CD4-positive, alpha-beta T cell (primary cell): ENCODE measurements around the gene ECT2. TPM values are rescaled to one million over a fixed set of nuclear protein-coding genes. Genes with fewer than 3 reads are reported as not detected.
"Not testable (repeated sequence)": the region's sequence is repeated elsewhere in the genome, so short reads cannot be mapped to it uniquely, and the experiment has no call there.

Source experiments
- ATAC-seq: fragments of 200-7000 bp; cut with Tn5 transposase; one replicate; pipeline ENCODE4 v1.10.0; 2022; ENCODE audit warnings: mild to moderate bottlenecking; ENCODE audit not compliant: poor library complexity
- CTCF ChIA-PET: fragments of 350-600 bp; sonication (Branson Sonifier 250); formaldehyde crosslinking; loops from one replicate; lab custom pipeline; 2021; ENCODE audit warnings: antibody characterized with exemption, inconsistent platforms; lab: Charles Lee
- POLR2A ChIA-PET: fragments of 350-600 bp; sonication (Branson Sonifier 250); formaldehyde crosslinking; loops from one replicate; lab custom pipeline; 2021; ENCODE audit warnings: antibody characterized with exemption, inconsistent platforms; lab: Charles Lee
- DNase-seq, 14 experiments: peaks; one replicate each; pipeline ENCODE4 v3.0.0-alpha.2; 2013 to 2020; ENCODE audit warnings: mixed read lengths in 2 of 14
- H3K27ac ChIP-seq, 2 donors: one replicate each; pipeline versions ENCODE4 v1.5.1 to v1.7.0; 2013; ENCODE audit warnings: low read length in 2 of 2, low read depth in 1 of 2, mild to moderate bottlenecking in 1 of 2
- H3K27me3 ChIP-seq, 2 experiments: 1 replicate in 1 of 2; 2 replicates in 1 of 2; pipeline versions ENCODE4 v1.6.1 to v1.7.0; 2013; ENCODE audit warnings: low read length in 2 of 2, control low read depth in 1 of 2, mild to moderate bottlenecking in 1 of 2, moderate library complexity in 1 of 2; ENCODE audit not compliant: insufficient read depth in 2 of 2, control insufficient read depth in 1 of 2
- H3K36me3 ChIP-seq: one replicate; pipeline ENCODE4 v1.6.1; 2013; ENCODE audit warnings: low read length, control low read depth; ENCODE audit not compliant: insufficient read depth
- H3K4me1 ChIP-seq: one replicate; pipeline ENCODE4 v1.6.1; 2013; ENCODE audit warnings: low read length, control low read depth; ENCODE audit not compliant: insufficient read depth
- H3K4me3 ChIP-seq: one replicate; pipeline ENCODE4 v1.5.1; 2013; ENCODE audit warnings: mild to moderate bottlenecking, low read length, moderate library complexity
- H3K9me3 ChIP-seq, 2 experiments: 1 replicate in 1 of 2; 2 replicates in 1 of 2; pipeline versions ENCODE4 v1.6.1 to v1.7.0; 2013; ENCODE audit warnings: low read length in 2 of 2, mild to moderate bottlenecking in 2 of 2, control low read depth in 1 of 2, moderate library complexity in 1 of 2; ENCODE audit not compliant: control insufficient read depth in 1 of 2, insufficient read depth in 1 of 2
- H3K27ac Mint-ChIP-seq: one replicate; pipeline ENCODE4 v1.8.0; 2020; ENCODE audit warnings: mixed read lengths
- H3K27me3 Mint-ChIP-seq: one replicate; pipeline ENCODE4 v1.8.0; 2021; ENCODE audit warnings: mixed read lengths
- H3K36me3 Mint-ChIP-seq: one replicate; pipeline ENCODE4 v1.8.0; 2021; ENCODE audit warnings: low read depth, mixed read lengths
- H3K4me1 Mint-ChIP-seq: one replicate; pipeline ENCODE4 v1.8.0; 2021; ENCODE audit warnings: low read depth, mixed read lengths
- H3K4me3 Mint-ChIP-seq: one replicate; pipeline ENCODE4 v1.8.0; 2020; ENCODE audit warnings: mild to moderate bottlenecking, mixed read lengths
- H3K9me3 Mint-ChIP-seq: one replicate; pipeline ENCODE4 v1.8.0; 2020; ENCODE audit warnings: mixed read lengths
- intact Hi-C, 2 experiments: fragments of 100-400 bp; cut with DNase I in 1 of 2; cut with micrococcal nuclease in 1 of 2; formaldehyde crosslinking; loops; one replicate each; pipeline versions ENCODE4 v1.15.1 to v1.9.0; 2023 to 2025; cut with DNase I, micrococcal nuclease
- total RNA-seq, 174 experiments: library from RNA in 2 of 174; stranded (reverse) in 2 of 174; gene quantifications; one replicate each; pipeline ENCODE4 v1.2.3 and lab custom pipeline; 2021 to 2026
- TF ChIP-seq, protein P1 (sequence below): fragments of 200-600 bp; IDR thresholded peaks from one replicate; pipeline ENCODE4 v1.8.0; 2022; ENCODE audit warnings: antibody characterized with exemption, mild to moderate bottlenecking

The ECT2 gene
- total RNA-seq, 2 experiments from 2014 or later: 0.71 to 1.1 TPM

DNA sequence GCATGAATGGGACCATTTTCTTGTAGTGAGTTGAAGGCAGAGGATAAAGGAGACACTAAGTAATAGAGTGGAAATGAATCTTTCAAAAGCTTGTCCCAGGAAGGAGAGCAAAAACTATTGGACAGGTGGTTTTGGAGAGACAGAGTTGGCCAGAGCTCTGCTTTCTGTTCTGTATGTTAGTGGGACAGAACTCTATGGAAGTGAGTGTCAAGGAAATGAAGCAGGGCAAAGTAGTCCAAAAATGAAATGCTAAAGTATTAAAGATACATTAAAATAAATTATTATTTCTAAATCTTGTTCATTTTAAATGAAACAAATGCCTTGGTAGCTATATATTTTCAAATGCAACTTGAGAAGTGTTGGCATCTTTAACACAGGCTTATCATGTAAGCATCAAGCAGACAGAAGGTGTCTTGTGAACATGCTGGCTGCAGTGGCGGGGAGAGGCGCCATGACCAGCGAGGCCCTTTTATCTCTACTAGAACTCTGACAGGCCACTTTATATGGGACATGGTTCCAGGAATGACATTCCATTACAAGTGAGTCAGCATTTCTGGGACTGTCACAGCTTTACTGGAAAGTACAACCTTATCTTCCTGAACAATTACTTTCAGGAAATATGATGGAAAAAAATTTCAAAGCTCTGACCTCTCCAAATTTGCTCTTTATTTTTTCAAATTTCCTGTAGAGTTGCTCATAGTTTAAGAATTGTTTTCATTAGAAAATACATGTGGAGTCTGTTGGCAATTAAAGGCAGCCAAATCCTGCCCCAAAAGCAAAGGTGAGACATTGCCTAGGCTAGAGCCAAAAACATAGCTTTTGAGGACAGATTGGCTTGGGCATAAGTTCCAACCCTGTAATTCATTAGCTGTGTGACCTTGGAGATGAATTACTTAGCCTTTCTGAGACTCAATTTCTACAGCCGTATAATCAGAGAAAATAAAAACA is 106.5 kb downstream of the ECT2 start:
- Histone ChIP-seq H3K27me3 (no peaks in the 10 kb centered on the region), H3K4me1 (no peaks in the 10 kb centered on the region), H3K36me3 (no peaks in the 10 kb centered on the region), H3K4me3 (no peak overlapping the region), H3K27ac (no peak overlapping the region), H3K9me3 (peaks cover 0 to 5% of the 10 kb centered on the region in 2 experiments)
- no peak overlapping the region for H3K27ac Mint-ChIP-seq
- no peaks in the 10 kb centered on the region for H3K27me3 Mint-ChIP-seq
- no peak overlapping the region for H3K4me3 Mint-ChIP-seq
- no peak for ATAC-seq
- H3K4me1 Mint-ChIP-seq: no peaks in the 10 kb centered on the region
- H3K9me3 Mint-ChIP-seq: no peaks in the 10 kb centered on the region
- intact Hi-C loops: no loop called here
- CTCF ChIA-PET: no interaction called here
- no peaks in the 10 kb centered on the region for H3K36me3 Mint-ChIP-seq
- TF ChIP-seq, protein P1, sequence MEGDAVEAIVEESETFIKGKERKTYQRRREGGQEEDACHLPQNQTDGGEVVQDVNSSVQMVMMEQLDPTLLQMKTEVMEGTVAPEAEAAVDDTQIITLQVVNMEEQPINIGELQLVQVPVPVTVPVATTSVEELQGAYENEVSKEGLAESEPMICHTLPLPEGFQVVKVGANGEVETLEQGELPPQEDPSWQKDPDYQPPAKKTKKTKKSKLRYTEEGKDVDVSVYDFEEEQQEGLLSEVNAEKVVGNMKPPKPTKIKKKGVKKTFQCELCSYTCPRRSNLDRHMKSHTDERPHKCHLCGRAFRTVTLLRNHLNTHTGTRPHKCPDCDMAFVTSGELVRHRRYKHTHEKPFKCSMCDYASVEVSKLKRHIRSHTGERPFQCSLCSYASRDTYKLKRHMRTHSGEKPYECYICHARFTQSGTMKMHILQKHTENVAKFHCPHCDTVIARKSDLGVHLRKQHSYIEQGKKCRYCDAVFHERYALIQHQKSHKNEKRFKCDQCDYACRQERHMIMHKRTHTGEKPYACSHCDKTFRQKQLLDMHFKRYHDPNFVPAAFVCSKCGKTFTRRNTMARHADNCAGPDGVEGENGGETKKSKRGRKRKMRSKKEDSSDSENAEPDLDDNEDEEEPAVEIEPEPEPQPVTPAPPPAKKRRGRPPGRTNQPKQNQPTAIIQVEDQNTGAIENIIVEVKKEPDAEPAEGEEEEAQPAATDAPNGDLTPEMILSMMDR: no peak
- POLR2A ChIA-PET: no interaction called here
- DNase-seq: no peak

GRCh38 chr3:172859041-172859440 is 108.5 kb downstream of the ECT2 start:
- Mint-ChIP-seq H3K27ac (no peak overlapping the region), H3K4me1 (no peaks in the 10 kb centered on the region), H3K27me3 (no peaks in the 10 kb centered on the region), H3K36me3 (no peaks in the 10 kb centered on the region), H3K4me3 (no peak overlapping the region), H3K9me3 (peaks cover 3% of the 10 kb centered on the region)
- H3K36me3 ChIP-seq: no peaks in the 10 kb centered on the region
- TF ChIP-seq, protein P1: no peak
- no peaks in the 10 kb centered on the region for H3K27me3 ChIP-seq
- intact Hi-C loops: no loop called here
- H3K9me3 ChIP-seq: peaks cover 0 to 5% of the 10 kb centered on the region in 2 experiments
- ChIA-PET POLR2A (no interaction called here), CTCF (no interaction called here)
- DNase-seq (no peak), ATAC-seq (no peak)
- H3K4me1 ChIP-seq: no peaks in the 10 kb centered on the region
- H3K27ac ChIP-seq: no peak overlapping the region
- no peak overlapping the region for H3K4me3 ChIP-seq

DNA sequence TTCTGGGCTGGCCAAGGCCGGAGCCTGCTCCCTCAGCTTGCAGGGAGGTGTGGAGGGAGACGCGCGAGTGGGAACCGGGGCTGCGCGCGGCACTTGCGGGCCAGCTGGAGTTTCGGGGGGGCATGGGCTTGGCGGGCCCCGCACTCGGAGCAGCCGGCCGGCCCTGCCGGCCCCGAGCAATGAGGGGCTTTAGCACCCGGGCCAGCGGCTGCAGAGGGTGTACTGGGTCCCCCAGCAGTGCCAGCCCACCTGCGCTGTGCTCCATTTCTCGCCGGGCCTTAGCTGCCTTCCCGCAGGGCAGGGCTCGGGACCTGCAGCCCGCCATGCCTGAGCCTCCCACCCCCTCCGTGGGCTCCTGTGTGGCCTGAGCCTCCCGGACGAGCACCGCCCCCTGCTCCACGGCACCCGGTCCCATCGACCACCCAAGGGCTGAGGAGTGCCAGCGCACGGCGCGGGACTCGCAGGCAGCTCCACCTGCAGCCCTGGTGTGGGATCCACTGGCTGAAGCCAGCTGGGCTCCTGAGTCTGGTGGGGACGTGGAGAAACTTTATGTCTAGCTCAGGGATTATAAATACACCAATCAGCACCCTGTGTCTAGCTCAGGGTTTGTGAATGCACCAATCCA is 116.3 kb downstream of the ECT2 start:
- POLR2A ChIA-PET: not testable (repeated sequence)

More for the DNA sequence above, 116.3 kb downstream of the ECT2 start:
- H3K4me1 ChIP-seq, H3K4me3 ChIP-seq, H3K4me1 Mint-ChIP-seq, CTCF ChIA-PET, H3K9me3 ChIP-seq, H3K27ac Mint-ChIP-seq, H3K36me3 ChIP-seq, H3K4me3 Mint-ChIP-seq, H3K27ac ChIP-seq, DNase-seq, H3K27me3 Mint-ChIP-seq, H3K36me3 Mint-ChIP-seq, H3K9me3 Mint-ChIP-seq, ATAC-seq, H3K27me3 ChIP-seq, intact Hi-C loops: not testable (repeated sequence)
